ENCODE measurements around the gene ASIC2. TPM values are rescaled to one million over a fixed set of nuclear protein-coding genes. Genes with fewer than 3 reads are reported as not detected.

Gene ASIC2
- total and polyA plus RNA-seq, 2 experiments from 2014 or later, result 0.52 to 2.8 TPM

GRCh38 chr17:32995416-32996045 lies 297.6 kb downstream of the ASIC2 start:
- H3K9me3 Mint-ChIP-seq, result peaks cover 2% of the 10 kb centered on the region; the same call in 1 of the 3 replicates
- Histone ChIP-seq H3K9me2 (ENCODE audit: insufficient read depth) (0 out of 2 replicates have a peak, but pooled peaks cover 6% of the 10 kb centered on the region), H3K79me2 (replicated peaks; ENCODE audit: insufficient read depth) (no peaks in the 10 kb centered on the region), H2AFZ (no peak overlapping the region), H3F3A (replicated peaks; ENCODE audit: low read depth) (no peaks in the 10 kb centered on the region), H4K20me1 (replicated peaks; ENCODE audit: insufficient read depth) (no peaks in the 10 kb centered on the region), H3K36me3 (ENCODE audit: insufficient read depth) (no peaks in the 10 kb centered on the region), H3K27me3 (ENCODE audit: insufficient read depth) (peaks cover 9% of the 10 kb centered on the region; the same call in 1 of the 2 replicates), H3K4me1 (ENCODE audit: insufficient read depth) (no peaks in the 10 kb centered on the region), H3K27ac (ENCODE audit: low read depth) (no peak overlapping the region), H3K4me3 (no peak overlapping the region), H3K4me2 (no peak overlapping the region)
- peaks cover 12% of the 10 kb centered on the region for H3K27me3 Mint-ChIP-seq (ENCODE audit: insufficient read depth, low read depth, poor library complexity)
- ATAC-seq, result no peak
- no peak overlapping the region for H3K27ac Mint-ChIP-seq
- TF ChIP-seq JUNB (IDR thresholded peaks at IDR 0.05; ENCODE audit: unreplicated experiment), result no peak
- TF ChIP-seq ZNF331 (CRISPR knock-in tag; IDR thresholded peaks at IDR 0.05; ENCODE audit: low read depth), result no peak
- TF ChIP-seq CREB1 (CRISPR knock-in tag; IDR thresholded peaks at IDR 0.05; ENCODE audit: low read depth), result no peak
- no peak for TF ChIP-seq REST (IDR thresholded peaks at IDR 0.05; ENCODE audit: unreplicated experiment)
- TF ChIP-seq EZH2phosphoT487 (IDR thresholded peaks at IDR 0.05; ENCODE audit: unreplicated experiment), result no peak
- no peak for TF ChIP-seq ETS1 (IDR thresholded peaks at IDR 0.05)
- no peak for TF ChIP-seq NANOG (IDR thresholded peaks at IDR 0.05; ENCODE audit: borderline replicate concordance)
- no peak for TF ChIP-seq ZNF114 (CRISPR knock-in tag; IDR thresholded peaks at IDR 0.05)
- TF ChIP-seq, protein P1, sequence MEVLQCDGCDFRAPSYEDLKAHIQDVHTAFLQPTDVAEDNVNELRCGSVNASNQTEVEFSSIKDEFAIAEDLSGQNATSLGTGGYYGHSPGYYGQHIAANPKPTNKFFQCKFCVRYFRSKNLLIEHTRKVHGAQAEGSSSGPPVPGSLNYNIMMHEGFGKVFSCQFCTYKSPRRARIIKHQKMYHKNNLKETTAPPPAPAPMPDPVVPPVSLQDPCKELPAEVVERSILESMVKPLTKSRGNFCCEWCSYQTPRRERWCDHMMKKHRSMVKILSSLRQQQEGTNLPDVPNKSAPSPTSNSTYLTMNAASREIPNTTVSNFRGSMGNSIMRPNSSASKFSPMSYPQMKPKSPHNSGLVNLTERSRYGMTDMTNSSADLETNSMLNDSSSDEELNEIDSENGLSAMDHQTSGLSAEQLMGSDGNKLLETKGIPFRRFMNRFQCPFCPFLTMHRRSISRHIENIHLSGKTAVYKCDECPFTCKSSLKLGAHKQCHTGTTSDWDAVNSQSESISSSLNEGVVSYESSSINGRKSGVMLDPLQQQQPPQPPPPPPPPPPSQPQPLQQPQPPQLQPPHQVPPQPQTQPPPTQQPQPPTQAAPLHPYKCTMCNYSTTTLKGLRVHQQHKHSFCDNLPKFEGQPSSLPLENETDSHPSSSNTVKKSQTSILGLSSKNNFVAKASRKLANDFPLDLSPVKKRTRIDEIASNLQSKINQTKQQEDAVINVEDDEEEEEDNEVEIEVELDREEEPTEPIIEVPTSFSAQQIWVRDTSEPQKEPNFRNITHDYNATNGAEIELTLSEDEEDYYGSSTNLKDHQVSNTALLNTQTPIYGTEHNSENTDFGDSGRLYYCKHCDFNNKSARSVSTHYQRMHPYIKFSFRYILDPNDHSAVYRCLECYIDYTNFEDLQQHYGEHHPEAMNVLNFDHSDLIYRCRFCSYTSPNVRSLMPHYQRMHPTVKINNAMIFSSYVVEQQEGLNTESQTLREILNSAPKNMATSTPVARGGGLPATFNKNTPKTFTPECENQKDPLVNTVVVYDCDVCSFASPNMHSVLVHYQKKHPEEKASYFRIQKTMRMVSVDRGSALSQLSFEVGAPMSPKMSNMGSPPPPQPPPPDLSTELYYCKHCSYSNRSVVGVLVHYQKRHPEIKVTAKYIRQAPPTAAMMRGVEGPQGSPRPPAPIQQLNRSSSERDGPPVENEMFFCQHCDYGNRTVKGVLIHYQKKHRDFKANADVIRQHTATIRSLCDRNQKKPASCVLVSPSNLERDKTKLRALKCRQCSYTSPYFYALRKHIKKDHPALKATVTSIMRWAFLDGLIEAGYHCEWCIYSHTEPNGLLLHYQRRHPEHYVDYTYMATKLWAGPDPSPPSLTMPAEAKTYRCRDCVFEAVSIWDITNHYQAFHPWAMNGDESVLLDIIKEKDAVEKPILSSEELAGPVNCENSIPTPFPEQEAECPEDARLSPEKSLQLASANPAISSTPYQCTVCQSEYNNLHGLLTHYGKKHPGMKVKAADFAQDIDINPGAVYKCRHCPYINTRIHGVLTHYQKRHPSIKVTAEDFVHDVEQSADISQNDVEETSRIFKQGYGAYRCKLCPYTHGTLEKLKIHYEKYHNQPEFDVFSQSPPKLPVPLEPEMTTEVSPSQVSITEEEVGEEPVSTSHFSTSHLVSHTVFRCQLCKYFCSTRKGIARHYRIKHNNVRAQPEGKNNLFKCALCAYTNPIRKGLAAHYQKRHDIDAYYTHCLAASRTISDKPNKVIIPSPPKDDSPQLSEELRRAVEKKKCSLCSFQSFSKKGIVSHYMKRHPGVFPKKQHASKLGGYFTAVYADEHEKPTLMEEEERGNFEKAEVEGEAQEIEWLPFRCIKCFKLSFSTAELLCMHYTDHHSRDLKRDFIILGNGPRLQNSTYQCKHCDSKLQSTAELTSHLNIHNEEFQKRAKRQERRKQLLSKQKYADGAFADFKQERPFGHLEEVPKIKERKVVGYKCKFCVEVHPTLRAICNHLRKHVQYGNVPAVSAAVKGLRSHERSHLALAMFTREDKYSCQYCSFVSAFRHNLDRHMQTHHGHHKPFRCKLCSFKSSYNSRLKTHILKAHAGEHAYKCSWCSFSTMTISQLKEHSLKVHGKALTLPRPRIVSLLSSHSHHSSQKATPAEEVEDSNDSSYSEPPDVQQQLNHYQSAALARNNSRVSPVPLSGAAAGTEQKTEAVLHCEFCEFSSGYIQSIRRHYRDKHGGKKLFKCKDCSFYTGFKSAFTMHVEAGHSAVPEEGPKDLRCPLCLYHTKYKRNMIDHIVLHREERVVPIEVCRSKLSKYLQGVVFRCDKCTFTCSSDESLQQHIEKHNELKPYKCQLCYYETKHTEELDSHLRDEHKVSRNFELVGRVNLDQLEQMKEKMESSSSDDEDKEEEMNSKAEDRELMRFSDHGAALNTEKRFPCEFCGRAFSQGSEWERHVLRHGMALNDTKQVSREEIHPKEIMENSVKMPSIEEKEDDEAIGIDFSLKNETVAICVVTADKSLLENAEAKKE (CRISPR knock-in tag; IDR thresholded peaks at IDR 0.05), result no peak
- no peak for TF ChIP-seq CTCF (conservative IDR thresholded peaks at IDR 0.05; ENCODE audit: low read depth in 2 of 2)
- TF ChIP-seq EZH2 (IDR thresholded peaks at IDR 0.05; ENCODE audit: low read depth, unreplicated experiment), result no peak
- no peak for TF ChIP-seq STAT1 (IDR thresholded peaks at IDR 0.05; ENCODE audit: unreplicated experiment)
- no peak for TF ChIP-seq POLR2AphosphoS5 (IDR thresholded peaks at IDR 0.05; ENCODE audit: low read depth)
- H3K36me3 Mint-ChIP-seq (ENCODE audit: low read depth), result no peaks in the 10 kb centered on the region
- H3K4me1 Mint-ChIP-seq, result peaks cover 2% of the 10 kb centered on the region; the same call in 2 of the 3 replicates
- no peak for DNase-seq (ENCODE audit: low spot score)
- H3K4me3 Mint-ChIP-seq, result no peak overlapping the region
